HG02938 (cell line): ENCODE measurements around the gene P3H2.
"Not testable (repeated sequence)": the region's sequence is repeated elsewhere in the genome, so short reads cannot be mapped to it uniquely, and the experiment has no call there.

Source experiments
- ATAC-seq: cut with Tn5 transposase; IDR thresholded peaks from one replicate; pipeline ENCODE4 v1.9.1; 2021; ENCODE audit warnings: mild to moderate bottlenecking, moderate library complexity; ENCODE audit not compliant: unreplicated experiment

Gene P3H2

DNA sequence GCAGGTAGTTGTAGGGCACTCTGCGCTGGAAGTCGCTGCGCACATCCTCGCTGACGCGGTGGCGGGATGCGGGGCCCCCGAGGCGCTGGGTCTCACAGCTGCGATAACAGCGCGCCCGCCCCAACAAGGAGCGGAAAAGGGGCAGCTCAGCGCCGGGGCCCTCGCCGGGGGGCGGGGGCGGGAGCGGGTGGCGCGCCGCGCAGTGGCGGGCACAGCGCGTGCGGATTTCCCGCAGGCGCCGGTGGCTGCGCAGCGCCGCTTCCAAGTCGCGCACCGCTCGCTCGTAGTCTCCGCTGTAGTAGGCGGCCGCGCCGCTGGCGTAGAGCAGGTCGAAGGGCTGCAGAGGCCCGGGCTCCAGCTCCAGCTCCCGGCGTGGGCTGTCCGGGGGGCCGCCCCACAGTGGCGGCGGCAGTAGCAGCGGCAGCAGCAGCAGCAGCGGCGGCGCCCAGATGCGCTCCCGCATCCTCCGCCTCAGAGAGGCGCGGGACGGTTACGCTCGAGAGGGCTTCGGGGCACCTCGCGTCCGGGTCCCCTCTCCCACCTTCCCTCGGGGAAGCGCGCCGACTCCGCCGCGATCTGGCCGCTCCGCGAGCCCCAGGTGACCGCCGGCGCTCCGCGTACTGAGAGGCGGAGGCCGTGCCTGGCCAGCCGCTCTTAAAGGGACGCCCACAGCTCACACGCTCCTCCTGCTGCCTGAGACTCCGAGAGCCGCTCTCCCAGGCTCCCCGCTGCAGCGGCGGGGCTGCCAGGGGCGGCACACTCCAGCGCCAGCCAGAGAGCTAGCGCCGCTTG, at the start of gene P3H2:
Gene P3H2, minus strand, starts transcription at position 629 of the 792 bp plus-strand sequence. Its CDS starts 166 bp downstream, at position 463.
- peak; percentile 76 for ATAC-seq

- peak; percentile 72 for ATAC-seq
Observed at GRCh38 chr3:190169877-190170276, 49.2 kb upstream of the P3H2 start.

DNA sequence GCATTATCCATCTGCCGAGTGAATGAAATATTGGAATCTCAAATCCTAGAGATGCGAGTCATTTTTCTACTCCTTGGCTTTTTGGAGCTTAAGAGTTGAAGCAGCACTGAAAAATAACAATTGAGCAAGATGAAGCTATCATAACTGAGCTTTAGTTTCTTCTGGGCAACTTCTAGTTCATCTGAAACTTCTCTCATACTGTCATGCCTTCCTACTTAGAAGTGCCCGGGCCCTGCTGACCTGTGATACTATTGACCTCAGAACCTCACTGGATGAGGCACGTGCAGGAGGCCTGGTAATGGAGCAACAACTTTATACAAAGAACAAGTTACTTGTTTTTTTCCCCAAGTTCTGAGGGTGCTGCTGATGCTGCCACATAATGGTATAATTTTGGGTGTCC, 48.5 kb upstream of the P3H2 start:
- ATAC-seq = no peak

- ATAC-seq = no peak
Observed at GRCh38 chr3:190167936-190168680, 47.4 kb upstream of the P3H2 start.

DNA sequence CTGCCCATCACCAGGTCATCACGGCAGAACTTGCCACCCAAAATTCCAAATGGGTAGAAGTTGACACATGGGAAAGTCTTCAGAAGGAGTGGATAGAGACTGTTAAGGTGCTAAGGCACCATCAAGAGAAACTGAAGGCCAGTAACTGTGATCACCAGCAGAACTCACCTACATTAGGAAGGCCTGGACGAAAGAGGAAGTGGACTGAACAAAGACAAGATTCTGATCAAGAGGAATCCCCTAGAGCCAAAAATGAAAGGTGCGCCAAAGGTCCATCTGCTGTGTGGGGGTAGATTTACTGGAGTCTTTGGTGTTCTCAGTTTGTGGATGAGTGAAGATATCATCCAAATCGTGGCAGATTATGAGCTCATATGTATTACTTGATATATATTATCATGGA, 46.3 kb upstream of the P3H2 start:
- ATAC-seq = no peak

GRCh38 chr3:190165253-190165652, 44.6 kb upstream of the P3H2 start:
- no peak for ATAC-seq

- ATAC-seq = not testable (repeated sequence)
Observed at GRCh38 chr3:190162013-190162412, 41.3 kb upstream of the P3H2 start.

DNA sequence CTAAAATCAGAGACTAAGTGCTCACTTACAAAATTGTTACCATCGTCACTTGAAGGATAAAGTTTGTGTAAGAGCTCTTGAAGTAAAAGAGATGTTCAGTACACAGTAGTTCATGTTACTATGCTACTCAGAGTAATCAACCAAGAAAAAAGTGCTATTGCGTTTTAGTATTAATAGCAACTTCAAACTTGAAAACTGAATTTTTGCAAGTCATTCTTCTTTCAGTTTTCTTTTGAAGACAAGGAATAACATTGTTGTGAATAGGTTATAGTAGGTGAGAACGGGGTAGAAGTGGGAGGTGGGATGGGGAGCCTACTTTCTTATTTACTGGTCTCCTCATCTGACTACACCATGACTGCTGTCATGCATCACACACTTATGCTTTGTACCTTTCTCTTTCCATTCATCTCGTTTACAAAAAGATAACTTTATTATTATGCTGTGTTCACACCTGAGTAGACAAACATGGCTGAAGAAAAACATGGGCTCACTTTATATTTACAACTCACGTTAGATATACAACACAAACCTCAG, 39.3 kb upstream of the P3H2 start:
- ATAC-seq = no peak

GRCh38 chr3:190158261-190158660, 37.6 kb upstream of the P3H2 start:
- ATAC-seq = no peak

DNA sequence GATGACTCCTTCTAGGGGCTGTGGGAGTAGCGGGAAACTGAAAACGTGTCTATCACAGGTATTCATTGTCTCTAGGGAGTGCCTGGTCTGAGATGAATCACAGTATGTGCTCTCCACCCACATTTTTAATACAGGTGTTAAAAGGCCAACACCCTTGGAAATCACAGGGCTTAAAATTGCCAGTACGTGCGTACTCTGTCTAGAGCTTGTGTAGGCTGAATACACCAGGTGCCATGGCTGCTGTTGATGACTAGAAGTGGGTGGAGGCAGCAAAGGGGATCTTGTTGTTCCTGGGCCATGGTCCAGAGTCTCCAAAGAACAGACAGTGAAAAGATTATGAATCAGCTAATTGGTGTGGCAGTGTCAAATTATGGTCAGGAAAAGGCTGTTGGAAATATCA, 35.1 kb upstream of the P3H2 start:
- ATAC-seq = no peak

GRCh38 chr3:190150681-190151080, 30.0 kb upstream of the P3H2 start:
- ATAC-seq = no peak

DNA sequence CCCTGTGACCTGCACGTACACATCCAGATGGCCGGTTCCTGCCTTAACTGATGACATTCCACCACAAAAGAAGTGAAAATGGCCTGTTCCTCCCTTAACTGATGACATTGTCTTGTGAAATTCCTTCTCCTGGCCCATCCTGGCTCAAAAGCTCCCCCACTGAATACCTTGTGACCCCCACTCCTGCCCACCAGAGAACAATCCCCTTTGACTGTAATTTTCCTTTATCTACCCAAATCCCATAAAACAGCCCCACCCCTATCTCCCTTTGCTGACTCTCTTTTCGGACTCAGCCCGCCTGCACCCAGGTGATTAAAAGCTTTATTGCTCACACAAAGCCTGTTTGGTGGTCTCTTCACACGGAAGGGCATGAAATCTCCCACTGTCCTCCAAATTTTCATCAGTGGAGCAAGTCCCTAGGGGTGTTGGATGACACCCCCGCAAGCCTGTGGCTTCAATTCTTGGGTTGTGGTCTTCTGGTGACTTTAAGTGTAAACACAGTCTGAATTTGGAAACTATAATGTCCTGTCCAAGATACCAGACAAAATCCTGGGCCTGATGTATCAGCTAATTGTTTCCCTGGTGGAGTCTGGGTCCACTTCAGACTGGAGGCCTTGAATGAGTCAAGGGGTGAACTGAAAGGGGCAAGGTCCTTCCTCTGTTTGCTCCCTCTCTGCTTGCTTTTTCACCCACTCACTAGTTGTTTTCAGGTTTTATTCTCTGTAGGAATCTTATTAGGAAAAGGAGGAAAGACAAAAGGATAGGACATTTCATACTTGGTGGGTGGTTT, 29.3 kb upstream of the P3H2 start:
- ATAC-seq = not testable (repeated sequence)

DNA sequence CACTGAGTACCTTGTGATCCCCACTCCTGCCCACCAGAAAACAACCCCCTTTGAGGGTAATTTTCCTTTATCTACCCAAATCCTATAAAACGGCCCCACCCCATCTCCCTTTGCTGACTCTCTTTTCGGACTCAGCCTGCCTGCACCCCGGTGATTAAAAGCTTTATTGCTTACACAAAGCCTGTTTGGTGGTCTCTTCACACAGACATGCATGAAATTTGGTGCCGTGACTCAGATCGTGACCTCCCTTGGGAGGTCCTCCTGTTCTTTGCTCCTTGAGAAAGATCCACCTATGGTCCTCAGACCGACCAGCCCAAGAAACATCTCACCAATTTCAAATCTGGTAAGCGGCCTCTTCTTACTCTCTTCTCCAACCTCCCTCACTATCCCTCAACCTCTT, 24.1 kb upstream of the P3H2 start:
- ATAC-seq = not testable (repeated sequence)

DNA sequence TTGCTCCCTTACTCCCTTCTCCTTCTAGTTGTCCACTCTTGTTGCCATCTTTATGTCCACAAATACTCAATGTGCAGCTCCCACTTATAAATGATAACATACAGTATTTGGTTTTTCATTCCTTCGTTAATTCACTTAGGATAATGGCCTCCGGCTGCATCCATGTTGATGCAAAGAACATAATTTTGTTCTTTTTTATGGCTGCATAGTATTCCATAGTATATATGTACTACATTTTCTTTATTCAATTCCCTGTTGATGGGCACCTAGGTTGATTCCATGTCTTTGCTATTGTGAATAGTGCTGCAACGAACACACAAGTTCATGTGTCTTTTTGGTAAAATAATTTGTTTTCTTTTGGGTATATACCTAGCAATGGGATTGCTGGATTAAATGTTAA, 21.3 kb upstream of the P3H2 start:
- ATAC-seq = no peak

DNA sequence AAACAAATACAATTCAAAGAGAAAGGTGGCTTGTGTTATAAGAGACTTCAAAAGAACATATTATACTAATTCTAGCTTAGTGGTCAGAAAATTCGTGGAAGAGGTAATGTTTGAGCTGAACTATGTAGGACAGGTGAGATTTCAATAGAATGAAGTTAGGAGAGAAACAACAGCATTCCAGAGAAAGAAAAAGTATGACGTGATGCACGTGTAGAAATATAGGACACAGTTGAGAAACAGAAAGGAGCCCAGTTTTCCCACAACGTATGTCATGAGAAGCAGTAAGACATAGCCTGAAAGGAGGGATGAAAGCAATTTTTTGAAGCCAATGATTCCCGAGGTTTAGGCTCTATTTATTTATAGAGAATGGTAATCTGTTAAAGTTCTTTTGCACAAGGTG, 18.7 kb upstream of the P3H2 start:
- ATAC-seq = no peak

DNA sequence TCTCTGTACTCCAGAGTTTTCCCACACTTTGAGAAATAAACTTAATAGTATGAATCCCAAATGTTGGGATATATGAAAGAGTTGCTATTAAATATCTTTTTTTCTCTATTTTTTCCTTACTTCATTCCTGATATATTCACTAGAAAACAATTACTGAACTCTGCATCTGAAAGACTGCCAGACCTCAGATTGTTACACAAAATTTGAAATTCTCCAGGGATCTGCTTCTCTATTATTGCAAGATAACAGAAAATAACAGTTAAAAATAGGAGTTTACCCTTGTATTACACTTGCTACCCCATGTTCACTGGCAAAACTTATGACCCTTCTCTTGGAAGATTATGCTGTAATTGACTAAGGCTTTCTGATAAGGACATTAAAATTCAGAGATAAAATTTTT, 11.7 kb upstream of the P3H2 start:
- no peak for ATAC-seq

GRCh38 chr3:190131329-190131728, 10.6 kb upstream of the P3H2 start:
- ATAC-seq = no peak

GRCh38 chr3:190130696-190131095, 10.0 kb upstream of the P3H2 start:
- ATAC-seq = no peak

DNA sequence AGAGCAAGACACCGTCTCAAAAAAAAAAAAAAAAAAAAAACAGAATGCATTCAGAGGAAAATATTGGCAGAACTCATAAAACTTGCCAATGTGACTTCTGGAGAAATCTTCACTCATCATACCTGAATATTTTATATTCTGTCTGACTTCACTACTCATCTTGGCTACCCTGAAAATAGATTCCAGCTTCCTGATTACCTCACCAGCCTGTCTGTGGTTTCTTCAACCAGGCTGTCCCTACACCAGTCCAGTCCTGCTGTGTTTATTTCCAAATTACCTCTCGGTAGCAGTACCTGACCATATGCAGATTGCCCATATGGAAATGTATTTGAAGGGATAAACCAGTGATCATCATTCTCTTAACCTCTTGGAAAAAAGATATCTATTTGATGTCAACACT, 9.3 kb upstream of the P3H2 start:
- ATAC-seq = no peak

- ATAC-seq = no peak
Observed at GRCh38 chr3:190127797-190128196, 7.1 kb upstream of the P3H2 start.

DNA sequence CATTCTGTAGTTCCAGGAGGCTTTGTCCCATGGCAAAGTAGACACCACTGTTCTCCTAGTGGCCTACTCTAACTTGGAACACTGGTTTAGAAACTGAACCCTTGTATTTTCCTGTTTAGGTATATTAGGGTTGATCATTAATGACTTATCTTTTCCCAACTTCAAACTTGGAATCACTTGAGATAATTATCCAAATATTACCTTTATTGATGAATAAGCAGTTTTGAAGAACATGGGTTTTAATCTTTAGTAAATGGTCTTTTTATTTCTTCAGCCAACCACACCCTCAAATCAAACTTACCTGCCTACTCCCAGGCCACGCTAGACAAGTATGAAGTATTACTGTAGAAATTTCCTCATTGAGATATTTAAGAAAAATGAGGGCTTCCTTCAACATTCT, 6.5 kb upstream of the P3H2 start:
- ATAC-seq = no peak
